HepG2 (cell line): ENCODE measurements around the gene DUOXA1. TPM values are rescaled to one million over a fixed set of nuclear protein-coding genes. Genes with fewer than 3 reads are reported as not detected.
A peak's percentile ranks its signal among the peaks of the same experiment; 100 is the strongest.

Experiments used
- CENPX ChIP-seq: sonication (generic); formaldehyde crosslinking; IDR thresholded peaks from 2 replicates; pipeline ENCODE4 v1.9.0; 2021; ENCODE audit warnings: mild to moderate bottlenecking, missing genetic modification reagents, moderate library complexity
- GATAD2A ChIP-seq: IDR thresholded peaks from 2 replicates; pipeline ENCODE4 v1.6.1; 2016
- HOXA3 ChIP-seq: sonication (generic); formaldehyde crosslinking; IDR thresholded peaks from 2 replicates; pipeline ENCODE4 v1.5.0; 2020; ENCODE audit warnings: missing genetic modification reagents
- IRF2 ChIP-seq: IDR thresholded peaks from 2 replicates; pipeline ENCODE4 v1.6.1; 2018; ENCODE audit warnings: missing genetic modification reagents, missing compliant biosample characterization
- KDM6A ChIP-seq: IDR thresholded peaks from 2 replicates; pipeline ENCODE4 v1.6.1; 2016; ENCODE audit warnings: low read depth
- MEIS2 ChIP-seq: sonication (generic); formaldehyde crosslinking; IDR thresholded peaks from 2 replicates; pipeline ENCODE4 v1.9.0; 2021; ENCODE audit warnings: mild to moderate bottlenecking, missing genetic modification reagents
- PPARG ChIP-seq: conservative IDR thresholded peaks from 2 replicates; pipeline ENCODE4 v1.6.1; 2016; ENCODE audit warnings: missing biosample characterization, missing genetic modification reagents
- RNF2 ChIP-seq: fragments of 450-650 bp; conservative IDR thresholded peaks from 2 replicates; pipeline ENCODE4 v1.6.1; 2016; ENCODE audit warnings: low read depth
- SPEN ChIP-seq: sonication (generic); formaldehyde crosslinking; IDR thresholded peaks from 2 replicates; pipeline ENCODE4 v1.5.1; 2020; ENCODE audit warnings: low read depth, mild to moderate bottlenecking, missing genetic modification reagents
- TARDBP ChIP-seq: sonication (generic); formaldehyde crosslinking; IDR thresholded peaks from 2 replicates; pipeline ENCODE4 v1.8.0; 2022; ENCODE audit warnings: mild to moderate bottlenecking, missing genetic modification reagents
- XRCC5 ChIP-seq: fragments of 200-400 bp; formaldehyde crosslinking; optimal IDR thresholded peaks from 2 replicates; pipeline ENCODE3; 2017; ENCODE audit warnings: mild to moderate bottlenecking, low read length
- ZNF263 ChIP-seq: sonication (generic); formaldehyde crosslinking; IDR thresholded peaks from 2 replicates; pipeline ENCODE4 v1.4.0; 2020; ENCODE audit warnings: missing genetic modification reagents
- ZNF274 ChIP-seq: sonication (generic); formaldehyde crosslinking; IDR thresholded peaks from 2 replicates; pipeline ENCODE4 v1.5.1; 2020; ENCODE audit warnings: mild to moderate bottlenecking, missing genetic modification reagents
- ZNF430 ChIP-seq: sonication (generic); formaldehyde crosslinking; IDR thresholded peaks from 2 replicates; pipeline ENCODE4 v1.9.0; 2021; ENCODE audit warnings: mild to moderate bottlenecking, missing genetic modification reagents
- polyA plus RNA-seq, 8 experiments: library from polyadenylated mRNA; depleted of rRNA in 3 of 8; stranded (reverse) in 7 of 8; unstranded in 1 of 8; fragments of >200 nt; fragmentation: Illumina TruSeq in 4 of 8; extraction: Trizol in 4 of 8; gene quantifications; 2 replicates each; pipeline versions ENCODE4 v1.2.1 to v1.2.3, GENCODE V29; 2011 to 2016; ENCODE audit warnings: low read depth in 4 of 8, missing spikeins in 1 of 8, mixed read lengths in 1 of 8; ENCODE audit not compliant: insufficient read depth in 1 of 8
- total RNA-seq, 5 experiments: library from RNA; depleted of rRNA; stranded (reverse); fragments of >200 nt; fragmentation: Illumina TruSeq; extraction: Trizol; gene quantifications; 2 replicates each; pipeline ENCODE4 v1.2.3, GENCODE V29; 2016; ENCODE audit warnings: low read depth in 1 of 5
- TF ChIP-seq, protein P1 (sequence below): sonication (generic); formaldehyde crosslinking; IDR thresholded peaks from 2 replicates; pipeline ENCODE4 v1.5.1; 2020; ENCODE audit warnings: mild to moderate bottlenecking, missing genetic modification reagents
- TF ChIP-seq, protein P2 (sequence below): IDR thresholded peaks from 2 replicates; pipeline ENCODE4 v1.6.1; 2016; ENCODE audit warnings: low read depth, borderline replicate concordance
- TF ChIP-seq, protein P3 (sequence below), 2 experiments: sonication (generic) in 1 of 2; formaldehyde crosslinking in 1 of 2; IDR thresholded peaks; 2 replicates each; pipeline versions ENCODE4 v1.4.0 to v1.6.1; 2018 to 2020; ENCODE audit warnings: missing genetic modification reagents in 2 of 2, borderline replicate concordance in 1 of 2, low read depth in 1 of 2, mild to moderate bottlenecking in 1 of 2, missing biosample characterization in 1 of 2
- TF ChIP-seq, protein P4 (sequence below), 2 experiments: fragments of 450-650 bp in 1 of 2; sonication (generic) in 1 of 2; formaldehyde crosslinking; IDR thresholded peaks; 2 replicates each; pipeline versions ENCODE4 v1.5.0 to v1.8.0; 2020 to 2022; ENCODE audit warnings: mild to moderate bottlenecking in 1 of 2, missing genetic modification reagents in 1 of 2
- TF ChIP-seq, protein P5 (sequence below): sonication (generic); formaldehyde crosslinking; IDR thresholded peaks from 2 replicates; pipeline ENCODE4 v1.8.0; 2022; ENCODE audit warnings: missing genetic modification reagents, low read depth, mild to moderate bottlenecking, borderline replicate concordance
- TF ChIP-seq, protein P6 (sequence below): IDR thresholded peaks from 2 replicates; pipeline ENCODE4 v1.6.1; 2016; ENCODE audit warnings: mild to moderate bottlenecking

Gene DUOXA1
- total and polyA plus RNA-seq, 2 of the 13 experiments (the other 11 are each of a cell fraction or from before 2014, with no cell fraction given) = not detected

DNA sequence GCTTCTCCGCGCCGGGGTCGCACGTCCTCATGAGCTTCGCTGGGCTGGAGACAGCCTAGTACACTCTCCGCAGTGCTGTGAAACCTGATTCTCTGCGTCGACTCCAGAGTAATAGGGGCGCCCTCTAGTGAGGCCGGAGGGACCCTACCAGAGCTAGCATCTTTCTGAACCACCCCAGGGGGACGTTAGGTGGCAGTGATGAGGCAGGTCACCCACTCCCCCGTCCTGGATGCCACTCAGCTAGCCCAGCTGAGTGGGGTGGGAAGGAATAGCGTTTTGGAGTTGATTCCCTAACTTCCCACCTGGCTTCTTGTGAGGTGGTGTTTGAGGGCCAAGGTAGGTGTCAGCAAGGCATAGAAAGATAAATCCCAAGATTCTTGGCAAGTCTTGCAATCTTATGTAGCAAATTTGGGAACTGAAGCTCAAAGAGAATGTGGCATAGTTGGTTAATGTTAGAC, 11.5 kb downstream of the DUOXA1 start (continued):
- TF ChIP-seq, protein P1, sequence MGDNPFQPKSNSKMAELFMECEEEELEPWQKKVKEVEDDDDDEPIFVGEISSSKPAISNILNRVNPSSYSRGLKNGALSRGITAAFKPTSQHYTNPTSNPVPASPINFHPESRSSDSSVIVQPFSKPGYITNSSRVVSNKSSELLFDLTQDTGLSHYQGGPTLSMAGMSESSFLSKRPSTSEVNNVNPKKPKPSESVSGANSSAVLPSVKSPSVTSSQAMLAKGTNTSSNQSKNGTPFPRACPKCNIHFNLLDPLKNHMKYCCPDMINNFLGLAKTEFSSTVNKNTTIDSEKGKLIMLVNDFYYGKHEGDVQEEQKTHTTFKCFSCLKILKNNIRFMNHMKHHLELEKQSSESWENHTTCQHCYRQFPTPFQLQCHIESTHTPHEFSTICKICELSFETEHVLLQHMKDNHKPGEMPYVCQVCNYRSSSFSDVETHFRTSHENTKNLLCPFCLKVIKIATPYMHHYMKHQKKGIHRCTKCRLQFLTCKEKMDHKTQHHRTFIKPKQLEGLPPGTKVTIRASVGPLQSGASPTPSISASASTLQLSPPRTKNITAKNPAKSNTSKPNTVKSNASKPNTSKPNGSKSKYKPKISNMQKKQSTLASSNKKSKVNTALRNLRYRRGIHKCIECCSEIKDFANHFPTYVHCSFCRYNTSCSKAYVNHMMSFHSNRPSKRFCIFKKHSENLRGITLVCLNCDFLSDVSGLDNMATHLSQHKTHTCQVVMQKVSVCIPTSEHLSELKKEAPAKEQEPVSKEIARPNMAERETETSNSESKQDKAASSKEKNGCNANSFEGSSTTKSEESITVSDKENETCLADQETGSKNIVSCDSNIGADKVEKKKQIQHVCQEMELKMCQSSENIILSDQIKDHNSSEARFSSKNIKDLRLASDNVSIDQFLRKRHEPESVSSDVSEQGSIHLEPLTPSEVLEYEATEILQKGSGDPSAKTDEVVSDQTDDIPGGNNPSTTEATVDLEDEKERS (CRISPR knock-in tag) = 0 out of 2 replicates have a peak, but pooled peaks have one; percentile 36
- TF ChIP-seq MEIS2 (CRISPR knock-in tag) = no peak; the same call in 1 of the 2 replicates
- TF ChIP-seq KDM6A (CRISPR knock-in tag) = no peak
- 0 out of 2 replicates have a peak, but pooled peaks have one; percentile 60 for TF ChIP-seq IRF2 (CRISPR knock-in tag)
- 0 out of 2 replicates have a peak, but pooled peaks have one; percentile 21 for TF ChIP-seq PPARG (CRISPR knock-in tag)
- peak; percentile 70; the same call in 1 of the 2 replicates for TF ChIP-seq SPEN (CRISPR knock-in tag)
- no peak for TF ChIP-seq ZNF263 (CRISPR knock-in tag)
- TF ChIP-seq CENPX = no peak
- peak; percentile 99 for TF ChIP-seq XRCC5
- TF ChIP-seq, protein P2, sequence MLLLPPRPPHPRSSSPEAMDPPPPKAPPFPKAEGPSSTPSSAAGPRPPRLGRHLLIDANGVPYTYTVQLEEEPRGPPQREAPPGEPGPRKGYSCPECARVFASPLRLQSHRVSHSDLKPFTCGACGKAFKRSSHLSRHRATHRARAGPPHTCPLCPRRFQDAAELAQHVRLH (CRISPR knock-in tag) = 0 out of 2 replicates have a peak, but pooled peaks have one; percentile 61
- peak; percentile 58; the same call in 1 of the 2 replicates for TF ChIP-seq ZNF430 (CRISPR knock-in tag)
- no peak for TF ChIP-seq RNF2
- TF ChIP-seq GATAD2A = peak; percentile 69; the same call in 1 of the 2 replicates
- 0 out of 2 replicates have a peak, but pooled peaks have one; percentile 18 for TF ChIP-seq ZNF274 (CRISPR knock-in tag)
- TF ChIP-seq, protein P3, sequence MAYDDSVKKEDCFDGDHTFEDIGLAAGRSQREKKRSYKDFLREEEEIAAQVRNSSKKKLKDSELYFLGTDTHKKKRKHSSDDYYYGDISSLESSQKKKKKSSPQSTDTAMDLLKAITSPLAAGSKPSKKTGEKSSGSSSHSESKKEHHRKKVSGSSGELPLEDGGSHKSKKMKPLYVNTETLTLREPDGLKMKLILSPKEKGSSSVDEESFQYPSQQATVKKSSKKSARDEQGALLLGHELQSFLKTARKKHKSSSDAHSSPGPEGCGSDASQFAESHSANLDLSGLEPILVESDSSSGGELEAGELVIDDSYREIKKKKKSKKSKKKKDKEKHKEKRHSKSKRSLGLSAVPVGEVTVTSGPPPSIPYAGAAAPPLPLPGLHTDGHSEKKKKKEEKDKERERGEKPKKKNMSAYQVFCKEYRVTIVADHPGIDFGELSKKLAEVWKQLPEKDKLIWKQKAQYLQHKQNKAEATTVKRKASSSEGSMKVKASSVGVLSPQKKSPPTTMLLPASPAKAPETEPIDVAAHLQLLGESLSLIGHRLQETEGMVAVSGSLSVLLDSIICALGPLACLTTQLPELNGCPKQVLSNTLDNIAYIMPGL (CRISPR knock-in tag; IDR thresholded peaks at IDR 0.05; ENCODE audit: borderline replicate concordance in 1 of 2, low read depth in 1 of 2) = peak; percentile 81 to 93
- TF ChIP-seq, protein P4, sequence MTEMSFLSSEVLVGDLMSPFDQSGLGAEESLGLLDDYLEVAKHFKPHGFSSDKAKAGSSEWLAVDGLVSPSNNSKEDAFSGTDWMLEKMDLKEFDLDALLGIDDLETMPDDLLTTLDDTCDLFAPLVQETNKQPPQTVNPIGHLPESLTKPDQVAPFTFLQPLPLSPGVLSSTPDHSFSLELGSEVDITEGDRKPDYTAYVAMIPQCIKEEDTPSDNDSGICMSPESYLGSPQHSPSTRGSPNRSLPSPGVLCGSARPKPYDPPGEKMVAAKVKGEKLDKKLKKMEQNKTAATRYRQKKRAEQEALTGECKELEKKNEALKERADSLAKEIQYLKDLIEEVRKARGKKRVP (CRISPR knock-in tag; IDR thresholded peaks at IDR 0.05) = no peak
- TF ChIP-seq TARDBP (CRISPR knock-in tag) = peak; percentile 74; the same call in 1 of the 2 replicates
- TF ChIP-seq, protein P5, sequence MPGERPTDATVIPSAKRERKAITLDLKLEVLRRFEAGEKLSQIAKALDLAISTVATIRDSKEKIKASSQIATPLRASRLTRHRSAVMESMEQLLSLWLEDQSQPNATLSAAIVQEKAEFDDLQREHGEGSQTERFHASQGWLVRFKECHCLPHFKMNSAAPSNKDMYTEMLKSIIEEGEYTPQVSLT (CRISPR knock-in tag) = no peak
- TF ChIP-seq, protein P6, sequence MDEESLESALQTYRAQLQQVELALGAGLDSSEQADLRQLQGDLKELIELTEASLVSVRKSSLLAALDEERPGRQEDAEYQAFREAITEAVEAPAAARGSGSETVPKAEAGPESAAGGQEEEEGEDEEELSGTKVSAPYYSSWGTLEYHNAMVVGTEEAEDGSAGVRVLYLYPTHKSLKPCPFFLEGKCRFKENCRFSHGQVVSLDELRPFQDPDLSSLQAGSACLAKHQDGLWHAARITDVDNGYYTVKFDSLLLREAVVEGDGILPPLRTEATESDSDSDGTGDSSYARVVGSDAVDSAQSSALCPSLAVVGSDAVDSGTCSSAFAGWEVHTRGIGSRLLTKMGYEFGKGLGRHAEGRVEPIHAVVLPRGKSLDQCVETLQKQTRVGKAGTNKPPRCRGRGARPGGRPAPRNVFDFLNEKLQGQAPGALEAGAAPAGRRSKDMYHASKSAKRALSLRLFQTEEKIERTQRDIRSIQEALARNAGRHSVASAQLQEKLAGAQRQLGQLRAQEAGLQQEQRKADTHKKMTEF = peak; percentile 70; the same call in 1 of the 2 replicates
- peak; percentile 45; the same call in 1 of the 2 replicates for TF ChIP-seq HOXA3 (CRISPR knock-in tag)
